Measurements from ENCODE around the gene KIF21B.

Gene KIF21B

GRCh38 chr1:201048521-201048920 lies 25.0 kb upstream of the KIF21B start:
- Histone ChIP-seq H2AFZ (ENCODE audit: low read depth, low read length) (no peak overlapping the region), H3K9ac (ENCODE audit: low read length) (no peak overlapping the region), H3K9me3 (ENCODE audit: insufficient read depth, low read length) (no peaks in the 10 kb centered on the region), H4K20me1 (ENCODE audit: insufficient read depth, low read length) (no peaks in the 10 kb centered on the region), H3K27me3 (ENCODE audit: low read depth, low read length) (peaks cover 43% of the 10 kb centered on the region), H3K4me1 (ENCODE audit: low read length) (no peaks in the 10 kb centered on the region), H3K36me3 (replicated peaks; ENCODE audit: low read depth, low read length) (no peaks in the 10 kb centered on the region), H3K4me2 (ENCODE audit: low read length) (no peak overlapping the region), H3K27ac (ENCODE audit: low read length) (no peak overlapping the region), H3K4me3 (ENCODE audit: low read length) (no peak overlapping the region), H3K79me2 (ENCODE audit: low read length) (no peaks in the 10 kb centered on the region)
- TF ChIP-seq CTCF (IDR thresholded peaks at IDR 0.05; ENCODE audit: low read depth, low read length) (no peak), EZH2phosphoT487 (IDR thresholded peaks at IDR 0.05; ENCODE audit: low read depth) (no peak)

DNA sequence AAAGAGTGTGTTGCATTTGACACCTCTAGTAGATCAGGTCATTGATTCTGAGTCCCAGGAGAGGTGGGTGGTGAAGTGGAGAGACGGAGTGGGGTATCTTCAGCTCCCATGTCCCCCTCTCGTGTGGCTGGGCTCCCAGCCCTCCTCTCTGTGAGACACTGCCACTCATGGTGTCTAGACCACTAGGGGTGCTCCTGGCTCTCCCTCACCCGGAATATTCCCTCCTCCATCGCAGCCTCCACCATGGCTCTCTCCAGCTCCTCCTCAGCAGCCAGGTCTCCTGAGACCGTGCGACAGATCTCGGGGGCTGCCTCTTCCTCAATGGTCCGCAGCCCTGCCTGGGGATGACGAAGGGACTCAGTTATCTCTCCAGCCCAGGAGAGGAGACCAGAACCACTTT lies 20.6 kb upstream of the KIF21B start:
- no peaks in the 10 kb centered on the region for H3K36me3 ChIP-seq (replicated peaks; ENCODE audit: low read depth, low read length)
- H4K20me1 ChIP-seq (ENCODE audit: insufficient read depth, low read length): no peaks in the 10 kb centered on the region
- H2AFZ ChIP-seq (ENCODE audit: low read depth, low read length): no peak overlapping the region
- no peaks in the 10 kb centered on the region for H3K9me3 ChIP-seq (ENCODE audit: insufficient read depth, low read length)
- no peak overlapping the region for H3K9ac ChIP-seq (ENCODE audit: low read length)
- H3K4me2 ChIP-seq (ENCODE audit: low read length): no peak overlapping the region
- TF ChIP-seq EZH2phosphoT487 (IDR thresholded peaks at IDR 0.05; ENCODE audit: low read depth) (no peak), CTCF (IDR thresholded peaks at IDR 0.05; ENCODE audit: low read depth, low read length) (no peak)
- H3K27ac ChIP-seq (ENCODE audit: low read length): no peak overlapping the region
- peaks cover 33% of the 10 kb centered on the region for H3K27me3 ChIP-seq (ENCODE audit: low read depth, low read length)
- H3K4me3 ChIP-seq (ENCODE audit: low read length): no peak overlapping the region
- H3K79me2 ChIP-seq (ENCODE audit: low read length): no peaks in the 10 kb centered on the region
- peaks cover 2% of the 10 kb centered on the region; the same call in 1 of the 2 replicates for H3K4me1 ChIP-seq (ENCODE audit: low read length)

DNA sequence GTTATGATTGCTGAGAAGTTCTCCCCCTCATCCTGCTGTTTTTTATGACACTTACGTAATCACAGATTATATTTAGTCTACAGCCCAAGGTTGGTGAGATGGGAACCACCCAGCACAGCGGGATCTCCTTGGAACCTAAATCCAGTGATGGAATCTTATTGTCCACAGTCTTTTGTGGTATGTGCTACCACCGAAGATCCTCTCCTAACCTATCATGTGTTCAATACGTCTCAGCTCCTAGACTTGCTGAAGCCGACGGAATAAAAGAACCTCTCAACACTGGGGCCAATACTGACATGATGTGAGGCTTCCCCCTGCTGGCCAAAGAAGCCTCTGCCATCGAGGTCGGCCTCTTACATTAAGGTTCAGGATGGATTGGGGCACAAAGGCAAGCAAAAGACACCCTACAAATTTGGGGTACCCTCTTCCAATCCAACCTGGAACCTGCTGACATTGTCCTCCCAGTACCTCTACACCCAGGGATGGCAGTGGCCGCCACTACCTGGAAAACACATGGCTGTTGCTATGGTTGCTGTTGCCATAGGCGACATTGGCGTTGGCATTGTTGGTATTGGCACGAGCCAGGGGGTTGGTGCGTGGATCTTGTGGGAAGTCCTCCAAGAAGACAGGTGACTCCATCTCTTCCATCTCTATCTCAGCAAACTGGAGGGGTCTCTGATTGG lies 19.4 kb upstream of the KIF21B start:
- H3K4me2 ChIP-seq (ENCODE audit: low read length): no peak overlapping the region

GRCh38 chr1:201041011-201041410 lies 17.5 kb upstream of the KIF21B start:
- Histone ChIP-seq H3K9me3 (ENCODE audit: insufficient read depth, low read length) (no peaks in the 10 kb centered on the region), H3K79me2 (ENCODE audit: low read length) (no peaks in the 10 kb centered on the region)
- TF ChIP-seq CTCF (IDR thresholded peaks at IDR 0.05; ENCODE audit: low read depth, low read length): no peak
- no peak for TF ChIP-seq EZH2phosphoT487 (IDR thresholded peaks at IDR 0.05; ENCODE audit: low read depth)

More for the DNA sequence above, 19.4 kb upstream of the KIF21B start:
- Histone ChIP-seq H3K9ac (ENCODE audit: low read length) (no peak overlapping the region), H3K27me3 (ENCODE audit: low read depth, low read length) (peaks cover 22% of the 10 kb centered on the region), H3K27ac (ENCODE audit: low read length) (no peak overlapping the region), H3K36me3 (replicated peaks; ENCODE audit: low read depth, low read length) (no peaks in the 10 kb centered on the region), H3K79me2 (ENCODE audit: low read length) (no peaks in the 10 kb centered on the region), H3K9me3 (ENCODE audit: insufficient read depth, low read length) (no peaks in the 10 kb centered on the region), H3K4me3 (ENCODE audit: low read length) (no peak overlapping the region), H4K20me1 (ENCODE audit: insufficient read depth, low read length) (no peaks in the 10 kb centered on the region), H2AFZ (ENCODE audit: low read depth, low read length) (no peak overlapping the region), H3K4me1 (ENCODE audit: low read length) (peaks cover 2% of the 10 kb centered on the region; the same call in 1 of the 2 replicates)
- peak; percentile 99 for TF ChIP-seq CTCF (IDR thresholded peaks at IDR 0.05; ENCODE audit: low read depth, low read length)
- TF ChIP-seq EZH2phosphoT487 (IDR thresholded peaks at IDR 0.05; ENCODE audit: low read depth): no peak

More at GRCh38 chr1:201041011-201041410, 17.5 kb upstream of the KIF21B start:
- Histone ChIP-seq H3K36me3 (replicated peaks; ENCODE audit: low read depth, low read length) (no peaks in the 10 kb centered on the region), H3K4me1 (ENCODE audit: low read length) (peaks cover 2% of the 10 kb centered on the region; the same call in 1 of the 2 replicates), H3K27ac (ENCODE audit: low read length) (no peak overlapping the region), H3K9ac (ENCODE audit: low read length) (no peak overlapping the region), H3K27me3 (ENCODE audit: low read depth, low read length) (peaks cover 22% of the 10 kb centered on the region), H3K4me2 (ENCODE audit: low read length) (no peak overlapping the region), H4K20me1 (ENCODE audit: insufficient read depth, low read length) (no peaks in the 10 kb centered on the region), H2AFZ (ENCODE audit: low read depth, low read length) (no peak overlapping the region), H3K4me3 (ENCODE audit: low read length) (no peak overlapping the region)

All from OCI-LY3 (cell line).